Activated CD4-positive, alpha-beta T cell treated with anti-CD3 and anti-CD28 coated beads, Interleukin-2, amount 10 ng/mL, durations not matched to agents 7 days and 5 days (primary cell): Measurements from ENCODE around the gene CFAP206. TPM values are rescaled to one million over a fixed set of nuclear protein-coding genes. Genes with fewer than 3 reads are reported as not detected.
A peak's percentile ranks its signal among the peaks of the same experiment; 100 is the strongest.

Experiments
- CTCF ChIA-PET: fragments of 350-600 bp; sonication (Branson Sonifier 250); formaldehyde crosslinking; loops from one replicate; lab custom pipeline; 2021; ENCODE audit warnings: antibody characterized with exemption; lab: Charles Lee
- POLR2A ChIA-PET: fragments of 350-600 bp; sonication (Branson Sonifier 250); formaldehyde crosslinking; loops from one replicate; lab custom pipeline; 2021; ENCODE audit warnings: antibody characterized with exemption; lab: Charles Lee
- DNase-seq: peaks from one replicate; pipeline ENCODE4 v3.0.0-alpha.2; 2020
- H3K27ac Mint-ChIP-seq: one replicate; pipeline ENCODE4 v1.8.0; 2021; ENCODE audit warnings: mild to moderate bottlenecking, moderate library complexity, mixed read lengths
- H3K27me3 Mint-ChIP-seq: one replicate; pipeline ENCODE4 v1.8.0; 2021; ENCODE audit warnings: mixed read lengths
- H3K36me3 Mint-ChIP-seq: one replicate; pipeline ENCODE4 v1.8.0; 2021; ENCODE audit warnings: low read depth, mixed read lengths
- H3K4me1 Mint-ChIP-seq: one replicate; pipeline ENCODE4 v1.8.0; 2021; ENCODE audit warnings: mixed read lengths
- H3K4me3 Mint-ChIP-seq: one replicate; pipeline ENCODE4 v1.8.0; 2021; ENCODE audit warnings: mild to moderate bottlenecking, moderate library complexity, mixed read lengths
- H3K9me3 Mint-ChIP-seq: one replicate; pipeline ENCODE4 v1.8.0; 2021; ENCODE audit warnings: mixed read lengths
- total RNA-seq, 2 experiments: library from RNA; stranded (reverse); gene quantifications; one replicate each; pipeline ENCODE4 v1.2.3, GENCODE V29; 2021

Gene CFAP206
- total RNA-seq, 2 experiments from 2014 or later, result not detected

- Mint-ChIP-seq H3K27me3 (no peaks in the 10 kb centered on the region), H3K27ac (no peak overlapping the region), H3K36me3 (no peaks in the 10 kb centered on the region), H3K4me3 (no peak overlapping the region), H3K9me3 (no peaks in the 10 kb centered on the region), H3K4me1 (peaks cover 4% of the 10 kb centered on the region)
- peak; percentile 57 for DNase-seq
- ChIA-PET CTCF (interaction anchor here (1.1 to 1.5 kb wide), 3 partner anchors 10 to 35 kb away, joined by 3 to 16 read pairs (median 4); no protein-coding TSS in a partner anchor), POLR2A (no interaction called here)
Measured at GRCh38 chr6:87393026-87393622, 14.6 kb upstream of the CFAP206 start.

DNA sequence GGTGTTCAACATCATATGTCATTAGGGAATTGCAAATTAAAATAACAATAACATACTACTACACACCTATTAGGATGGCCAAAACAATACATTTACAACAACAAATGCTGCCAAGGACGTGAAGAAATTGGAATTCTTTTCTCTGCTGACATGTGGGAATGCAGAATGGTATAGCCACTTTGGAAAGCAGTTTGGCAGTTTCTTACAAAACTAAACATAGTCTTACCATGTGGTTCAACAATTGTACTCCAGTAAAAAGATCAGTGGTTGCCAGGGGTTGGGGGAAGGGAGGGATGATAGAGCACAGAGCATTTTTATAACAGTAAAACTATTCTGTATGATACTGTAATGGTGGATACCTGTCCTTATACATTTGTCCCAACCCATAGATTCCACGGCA is 12.3 kb upstream of the CFAP206 start:
- peaks cover 4% of the 10 kb centered on the region for H3K4me1 Mint-ChIP-seq
- DNase-seq, result no peak
- no peaks in the 10 kb centered on the region for H3K9me3 Mint-ChIP-seq
- H3K36me3 Mint-ChIP-seq, result no peaks in the 10 kb centered on the region
- ChIA-PET CTCF (no interaction called here), POLR2A (no interaction called here)
- peaks cover 3% of the 10 kb centered on the region for H3K27me3 Mint-ChIP-seq
- no peak overlapping the region for H3K4me3 Mint-ChIP-seq
- no peak overlapping the region for H3K27ac Mint-ChIP-seq

DNA sequence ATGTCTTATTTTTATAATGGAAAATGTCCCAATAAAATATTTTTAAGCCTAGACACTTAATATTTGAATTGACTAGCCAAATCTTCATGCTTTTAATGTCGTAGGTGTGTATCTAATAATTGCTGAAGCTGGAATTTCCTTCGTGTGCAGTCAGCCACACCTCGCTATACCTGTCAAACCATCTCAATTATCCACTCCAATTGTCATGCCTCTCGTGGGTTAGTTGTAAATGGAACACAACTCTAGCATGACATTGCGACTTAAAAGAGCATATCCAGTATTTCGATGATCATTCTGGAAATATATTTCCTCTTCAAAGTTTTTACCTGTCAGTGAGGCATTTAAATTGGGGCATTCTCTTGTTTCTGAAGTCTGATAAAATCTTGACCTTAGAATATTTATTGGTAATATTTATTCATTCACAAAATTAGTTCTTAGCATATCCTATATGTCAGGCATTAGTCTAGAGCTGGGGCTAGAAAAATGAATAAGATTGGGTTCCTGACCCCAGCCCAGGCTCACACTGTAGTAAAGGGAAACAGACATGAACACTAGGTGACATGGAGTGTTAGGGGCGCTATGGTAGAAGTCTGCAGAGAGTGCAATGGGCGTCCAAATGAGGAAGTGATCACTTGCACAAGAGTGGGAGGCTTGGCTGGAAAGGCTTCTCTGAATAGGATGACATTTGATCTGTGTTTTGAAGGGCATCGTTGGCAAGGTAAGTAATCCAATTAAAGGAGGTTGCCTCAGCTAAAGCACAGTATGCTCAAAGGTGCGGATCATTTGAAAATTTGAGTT is 11.0 kb upstream of the CFAP206 start:
- Mint-ChIP-seq H3K36me3 (no peaks in the 10 kb centered on the region), H3K9me3 (no peaks in the 10 kb centered on the region), H3K27ac (no peak overlapping the region), H3K4me3 (no peak overlapping the region), H3K27me3 (peaks cover 3% of the 10 kb centered on the region), H3K4me1 (peaks cover 4% of the 10 kb centered on the region)
- ChIA-PET CTCF (no interaction called here), POLR2A (no interaction called here)
- DNase-seq, result no peak

- H3K4me3 Mint-ChIP-seq, result no peak overlapping the region
- ChIA-PET CTCF (interaction anchor here (0.6 kb wide), 1 partner anchor 13 kb away, joined by 3 read pairs; no protein-coding TSS in a partner anchor), POLR2A (no interaction called here)
- H3K36me3 Mint-ChIP-seq, result no peaks in the 10 kb centered on the region
- H3K27ac Mint-ChIP-seq, result no peak overlapping the region
- DNase-seq, result no peak
- H3K4me1 Mint-ChIP-seq, result peaks cover 4% of the 10 kb centered on the region
- peaks cover 3% of the 10 kb centered on the region for H3K27me3 Mint-ChIP-seq
- no peaks in the 10 kb centered on the region for H3K9me3 Mint-ChIP-seq
Measured at GRCh38 chr6:87397656-87398055, 10.1 kb upstream of the CFAP206 start.

DNA sequence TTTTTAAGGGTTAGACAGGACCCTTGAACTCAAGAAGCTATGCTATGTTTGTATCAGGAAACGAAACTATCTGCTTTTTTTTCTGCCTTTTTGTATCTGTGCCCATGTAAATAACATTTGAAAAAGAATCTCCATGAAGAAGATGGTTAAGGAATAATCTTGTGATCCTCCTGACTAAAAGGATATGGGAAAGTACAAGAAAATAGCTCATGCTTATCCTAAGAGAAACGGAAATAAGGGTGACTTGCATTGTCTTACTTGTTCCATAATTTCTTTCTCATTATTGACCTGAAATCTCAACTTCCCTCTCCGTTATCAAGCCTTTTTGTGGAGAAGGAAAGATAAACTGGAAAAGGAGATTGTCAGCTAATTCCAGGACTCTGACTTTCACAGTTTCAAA is 5.9 kb upstream of the CFAP206 start:
- POLR2A ChIA-PET, result no interaction called here

GRCh38 chr6:87407561-87407900 is 241 bp upstream of the CFAP206 start:
- Mint-ChIP-seq H3K27me3 (peaks cover 31% of the 10 kb centered on the region), H3K9me3 (no peaks in the 10 kb centered on the region), H3K4me3 (peak overlapping the region; percentile 82), H3K36me3 (no peaks in the 10 kb centered on the region), H3K4me1 (peaks cover 9% of the 10 kb centered on the region), H3K27ac (no peak overlapping the region)
- POLR2A ChIA-PET, result interaction anchor here (0.6 kb wide), 1 partner anchor 1507 kb away, joined by 12 read pairs; no protein-coding TSS in a partner anchor
- no peak for DNase-seq
- CTCF ChIA-PET, result no interaction called here

More for the DNA sequence above, 5.9 kb upstream of the CFAP206 start:
- DNase-seq, result no peak
- H3K4me3 Mint-ChIP-seq, result no peak overlapping the region
- H3K36me3 Mint-ChIP-seq, result no peaks in the 10 kb centered on the region
- no peaks in the 10 kb centered on the region for H3K4me1 Mint-ChIP-seq
- no peaks in the 10 kb centered on the region for H3K9me3 Mint-ChIP-seq
- no peak overlapping the region for H3K27ac Mint-ChIP-seq
- peaks cover 22% of the 10 kb centered on the region for H3K27me3 Mint-ChIP-seq
- CTCF ChIA-PET, result interaction anchor here (4.5 kb wide), 1 partner anchor 9 kb away, joined by 16 read pairs; no protein-coding TSS in a partner anchor

DNA sequence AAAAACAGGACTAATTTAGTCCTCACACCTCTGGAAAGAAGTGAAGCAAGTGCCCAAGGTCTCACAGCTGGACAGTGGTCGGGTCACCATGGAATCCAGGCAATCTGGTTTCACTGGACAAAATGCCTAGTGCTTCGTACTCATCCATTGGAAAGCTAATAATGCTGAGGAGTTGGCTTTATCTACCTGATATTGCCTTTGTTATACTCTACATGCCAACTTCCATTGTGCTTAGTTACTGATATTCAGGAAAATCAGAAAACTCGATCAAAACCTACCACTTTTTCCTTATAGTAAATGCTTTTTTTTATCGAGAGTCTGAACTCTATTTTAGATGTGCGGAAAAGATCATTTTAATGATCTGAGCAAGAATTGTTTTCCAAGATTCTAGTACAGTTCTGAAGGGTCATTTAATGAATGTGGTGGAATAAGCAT is 966 bp downstream of the CFAP206 start:
- CTCF ChIA-PET, result interaction anchor here (0.7 kb wide), 1 partner anchor 572 kb away, joined by 3 read pairs; no protein-coding TSS in a partner anchor
- peaks cover 9% of the 10 kb centered on the region for H3K4me1 Mint-ChIP-seq
- H3K4me3 Mint-ChIP-seq, result peak overlapping the region; percentile 82
- POLR2A ChIA-PET, result interaction anchor here (0.6 to 1.0 kb wide), 2 partner anchors 291 to 294 kb away, joined by 4 to 5 read pairs; partner anchors contain the start of gene AKIRIN2
- DNase-seq, result no peak
- no peaks in the 10 kb centered on the region for H3K36me3 Mint-ChIP-seq
- peak overlapping the region; percentile 28 for H3K27ac Mint-ChIP-seq
- peaks cover 28% of the 10 kb centered on the region for H3K27me3 Mint-ChIP-seq
- H3K9me3 Mint-ChIP-seq, result no peaks in the 10 kb centered on the region

DNA sequence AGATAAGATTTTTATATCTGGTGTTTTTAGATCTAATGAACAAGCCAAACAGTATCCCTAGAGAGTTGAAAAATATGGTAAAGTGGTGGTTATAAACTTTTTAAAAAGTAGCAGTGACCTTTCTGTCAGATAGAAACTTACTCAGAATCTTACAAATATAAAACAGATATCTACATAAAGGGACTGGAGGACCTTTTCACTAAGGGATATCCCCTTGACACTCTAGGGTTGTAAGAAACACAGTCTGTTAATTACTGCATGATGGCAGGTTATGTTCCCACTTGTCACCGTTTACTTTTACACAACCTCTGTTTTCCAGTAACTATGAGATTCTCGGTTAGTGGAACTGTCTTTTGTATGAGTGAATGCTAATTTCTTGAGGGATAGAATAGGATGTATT is 11.5 kb downstream of the CFAP206 start:
- H3K4me1 Mint-ChIP-seq, result no peaks in the 10 kb centered on the region
- DNase-seq, result no peak
- H3K27ac Mint-ChIP-seq, result no peak overlapping the region
- CTCF ChIA-PET, result no interaction called here
- H3K27me3 Mint-ChIP-seq, result peaks cover 7% of the 10 kb centered on the region
- POLR2A ChIA-PET, result no interaction called here
- no peak overlapping the region for H3K4me3 Mint-ChIP-seq
- no peaks in the 10 kb centered on the region for H3K36me3 Mint-ChIP-seq
- no peaks in the 10 kb centered on the region for H3K9me3 Mint-ChIP-seq

- Mint-ChIP-seq H3K27me3 (peaks cover 7% of the 10 kb centered on the region), H3K9me3 (no peaks in the 10 kb centered on the region), H3K36me3 (no peaks in the 10 kb centered on the region), H3K27ac (no peak overlapping the region), H3K4me3 (no peak overlapping the region), H3K4me1 (no peaks in the 10 kb centered on the region)
- POLR2A ChIA-PET, result no interaction called here
- CTCF ChIA-PET, result no interaction called here
- no peak for DNase-seq
Measured at GRCh38 chr6:87420360-87420759, 12.6 kb downstream of the CFAP206 start.

- Mint-ChIP-seq H3K36me3 (no peaks in the 10 kb centered on the region), H3K27ac (no peak overlapping the region), H3K4me1 (no peaks in the 10 kb centered on the region), H3K27me3 (peaks cover 6% of the 10 kb centered on the region), H3K4me3 (no peak overlapping the region), H3K9me3 (no peaks in the 10 kb centered on the region)
- no peak for DNase-seq
- ChIA-PET CTCF (interaction anchor here (0.7 kb wide), 1 partner anchor 28 kb away, joined by 3 read pairs; no protein-coding TSS in a partner anchor), POLR2A (no interaction called here)
Measured at GRCh38 chr6:87421576-87421975, 13.8 kb downstream of the CFAP206 start.

DNA sequence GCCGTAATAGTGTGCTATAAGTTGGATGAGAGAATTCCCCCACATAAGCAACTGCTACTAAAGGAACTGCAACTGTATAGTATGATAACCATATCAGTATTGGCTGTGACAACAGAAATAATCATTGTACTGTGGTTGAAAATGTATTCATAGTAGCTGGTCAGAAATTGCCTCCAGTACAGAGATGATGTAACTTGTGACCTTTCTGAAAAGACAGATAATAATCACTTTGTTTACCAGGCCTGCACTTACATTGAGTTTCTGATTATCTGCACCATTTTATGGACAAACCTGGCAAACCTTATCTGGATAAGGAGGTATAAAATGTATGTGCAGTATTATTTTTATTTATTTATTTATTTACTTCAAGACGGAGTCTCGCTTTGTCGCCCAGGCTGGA is 19.0 kb downstream of the CFAP206 start:
- Mint-ChIP-seq H3K27me3 (peaks cover 11% of the 10 kb centered on the region), H3K4me1 (no peaks in the 10 kb centered on the region), H3K36me3 (no peaks in the 10 kb centered on the region), H3K9me3 (no peaks in the 10 kb centered on the region), H3K4me3 (no peak overlapping the region), H3K27ac (no peak overlapping the region)
- ChIA-PET CTCF (no interaction called here), POLR2A (no interaction called here)
- no peak for DNase-seq

GRCh38 chr6:87430499-87430898 is 22.7 kb downstream of the CFAP206 start:
- CTCF ChIA-PET, result no interaction called here

DNA sequence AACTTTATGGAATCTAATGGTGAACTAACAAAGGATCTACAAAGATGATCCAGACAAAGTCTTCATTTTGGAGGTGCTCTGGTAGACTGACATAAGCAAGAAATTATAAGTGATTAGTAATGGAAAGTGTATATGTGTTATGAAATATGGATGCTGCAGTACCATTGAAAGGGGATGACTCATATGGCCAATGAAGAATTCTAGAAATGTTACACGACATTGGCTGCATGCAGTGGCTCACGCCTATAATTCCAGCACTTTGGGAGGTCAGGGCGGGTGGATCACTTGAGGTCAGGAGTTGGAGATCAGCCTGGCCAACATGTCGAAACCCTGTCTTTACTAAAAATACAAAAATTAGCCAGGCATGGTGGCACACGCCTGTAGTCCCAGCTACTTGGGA is 23.5 kb downstream of the CFAP206 start:
- POLR2A ChIA-PET, result no interaction called here
- Mint-ChIP-seq H3K36me3 (no peaks in the 10 kb centered on the region), H3K9me3 (no peaks in the 10 kb centered on the region), H3K4me1 (no peaks in the 10 kb centered on the region), H3K27ac (no peak overlapping the region), H3K27me3 (peaks cover 11% of the 10 kb centered on the region), H3K4me3 (no peak overlapping the region)
- DNase-seq, result no peak
- CTCF ChIA-PET, result no interaction called here

More at GRCh38 chr6:87430499-87430898, 22.7 kb downstream of the CFAP206 start:
- no peak overlapping the region for H3K27ac Mint-ChIP-seq
- H3K9me3 Mint-ChIP-seq, result no peaks in the 10 kb centered on the region
- POLR2A ChIA-PET, result no interaction called here
- H3K36me3 Mint-ChIP-seq, result no peaks in the 10 kb centered on the region
- no peak overlapping the region for H3K4me3 Mint-ChIP-seq
- H3K4me1 Mint-ChIP-seq, result no peaks in the 10 kb centered on the region
- DNase-seq, result no peak
- peaks cover 11% of the 10 kb centered on the region for H3K27me3 Mint-ChIP-seq
